Measurements from ENCODE around the gene GINM1.

The GINM1 gene

DNA sequence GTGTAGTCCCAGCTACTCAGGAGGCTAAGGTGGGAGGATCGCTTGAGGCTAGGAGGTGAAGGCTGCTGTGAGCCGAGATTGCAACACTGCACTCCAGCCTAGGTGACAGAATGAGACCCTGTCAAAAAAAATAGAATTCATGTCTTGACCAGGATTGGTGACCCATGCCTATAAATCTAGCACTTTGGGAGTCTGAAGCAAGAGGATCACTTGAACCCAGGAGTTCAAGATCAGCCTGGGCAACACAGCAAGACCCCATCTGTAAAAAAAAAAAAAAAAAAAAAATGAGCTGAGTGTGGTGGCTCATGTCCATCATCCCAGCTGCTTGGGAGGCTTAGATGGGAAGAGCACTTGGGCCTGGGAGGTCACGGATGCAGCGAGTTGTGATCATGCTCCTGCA, 34.3 kb downstream of the GINM1 start:
- no peak for DNase-seq

DNA sequence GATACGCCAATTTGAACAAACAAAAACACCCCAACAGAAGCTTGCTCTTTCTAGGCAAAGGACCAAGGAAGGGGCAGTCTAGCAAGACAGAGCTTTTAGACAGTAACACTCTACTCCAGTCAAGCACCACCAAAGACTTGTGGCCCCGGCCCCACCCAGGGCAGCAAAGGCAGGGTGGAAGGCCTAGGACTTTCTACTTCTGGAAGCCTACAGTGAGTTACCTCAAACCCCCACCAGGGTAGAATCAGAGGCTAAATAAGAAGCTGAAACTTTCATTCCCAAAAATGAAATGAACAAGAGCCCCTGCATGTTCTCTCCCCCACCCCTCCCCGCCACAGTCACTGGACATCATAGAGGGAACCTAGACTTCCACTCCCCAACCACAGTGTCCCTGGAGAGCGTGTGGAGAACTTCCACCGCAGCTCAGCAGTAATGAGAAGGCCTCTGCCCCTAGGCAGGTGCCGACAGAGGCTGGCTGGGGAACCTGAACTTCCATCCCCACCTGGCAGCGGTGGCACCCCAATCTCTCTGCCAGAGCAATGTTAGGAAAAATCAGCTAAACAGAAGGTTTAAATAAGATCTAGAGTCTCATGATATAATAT, 42.3 kb downstream of the GINM1 start:
- no peak for DNase-seq

DNA sequence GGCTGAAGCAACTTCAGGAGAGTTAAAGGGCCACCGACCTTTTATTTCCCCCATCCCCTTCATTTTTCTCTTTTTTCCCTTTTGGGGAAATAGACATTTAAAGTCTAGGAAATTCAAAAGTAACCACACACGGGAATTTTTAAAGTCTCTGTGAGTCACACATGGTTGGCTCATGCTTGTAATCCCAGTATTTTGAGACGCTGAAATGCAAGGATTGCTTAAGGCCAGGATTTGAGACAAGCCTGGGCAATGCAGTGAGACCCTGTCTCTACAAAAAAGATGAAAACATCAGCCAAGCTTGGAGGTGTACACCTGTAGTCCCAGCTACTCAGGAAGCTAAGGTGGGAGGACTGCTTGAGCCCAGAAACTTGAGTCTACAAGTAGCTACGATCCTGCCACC, 48.2 kb downstream of the GINM1 start:
- no peak for DNase-seq

DNA sequence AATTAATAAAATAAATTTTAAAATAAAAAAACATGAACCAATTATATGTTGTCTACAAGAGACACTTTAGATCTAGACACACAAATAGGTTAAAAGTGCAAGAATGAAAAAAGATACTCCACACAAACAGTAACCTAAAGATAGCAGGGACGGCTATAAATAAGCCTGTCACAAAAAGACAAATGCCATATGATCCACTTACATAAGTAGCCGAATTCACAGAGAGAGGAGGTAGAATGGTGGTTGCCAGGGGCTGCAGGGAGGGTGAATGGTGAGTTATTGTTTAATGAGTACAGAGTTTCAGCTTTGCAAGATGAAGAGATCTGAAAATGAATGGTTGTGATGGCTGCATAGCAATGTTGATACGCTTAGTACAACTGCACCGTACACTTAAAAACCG, 49.6 kb downstream of the GINM1 start:
- DNase-seq: no peak

DNA sequence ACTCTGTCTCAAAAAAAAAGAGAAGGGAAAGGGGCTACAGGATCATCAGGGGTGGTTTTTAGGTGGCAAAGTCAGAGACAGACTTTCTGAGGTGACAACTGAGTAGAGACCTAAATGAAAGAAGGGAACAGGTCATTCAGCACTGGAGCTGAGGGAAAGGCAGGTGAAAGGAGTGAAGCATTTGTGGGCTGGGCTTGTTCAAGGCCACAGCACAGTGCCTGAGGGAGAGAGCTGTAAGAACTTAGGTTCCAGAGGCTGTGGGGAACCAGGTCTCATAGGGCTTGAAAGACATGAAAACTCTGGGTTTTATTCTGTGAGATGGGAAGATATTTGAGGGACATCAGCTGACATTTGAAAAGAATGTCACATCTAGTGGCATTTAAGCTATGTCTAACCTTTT, 61.5 kb downstream of the GINM1 start:
- no peak for DNase-seq

DNA sequence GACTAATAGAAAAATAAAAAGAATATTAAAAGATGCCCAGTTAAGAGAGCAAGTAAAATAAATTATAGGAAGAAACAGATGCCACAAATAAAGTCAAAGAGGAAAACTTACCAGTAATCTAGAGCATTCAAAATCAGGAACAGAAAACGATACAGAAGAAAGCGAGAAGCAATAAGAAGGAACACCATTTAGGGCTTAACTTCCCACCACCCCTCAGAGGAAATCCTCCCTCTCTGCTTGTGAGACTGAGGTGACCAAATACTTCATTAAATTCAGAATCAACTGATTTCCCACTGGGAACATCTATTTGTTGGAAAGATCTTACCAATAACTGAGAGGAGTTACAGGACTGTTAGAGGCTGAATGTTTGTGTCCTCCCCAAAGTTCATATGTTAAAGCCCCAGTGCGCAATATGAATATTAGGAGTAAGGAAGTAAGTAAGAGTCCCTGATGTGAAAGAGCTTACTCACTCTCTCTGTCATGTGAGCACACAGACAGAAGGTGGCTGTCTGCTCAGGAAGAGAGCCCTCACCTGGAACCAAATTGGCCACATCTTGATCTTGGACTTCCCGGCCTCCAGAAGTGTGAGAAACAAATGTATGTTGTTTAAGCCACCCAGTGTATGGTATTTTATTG, 62.8 kb downstream of the GINM1 start:
- DNase-seq: peak; percentile 22

DNA sequence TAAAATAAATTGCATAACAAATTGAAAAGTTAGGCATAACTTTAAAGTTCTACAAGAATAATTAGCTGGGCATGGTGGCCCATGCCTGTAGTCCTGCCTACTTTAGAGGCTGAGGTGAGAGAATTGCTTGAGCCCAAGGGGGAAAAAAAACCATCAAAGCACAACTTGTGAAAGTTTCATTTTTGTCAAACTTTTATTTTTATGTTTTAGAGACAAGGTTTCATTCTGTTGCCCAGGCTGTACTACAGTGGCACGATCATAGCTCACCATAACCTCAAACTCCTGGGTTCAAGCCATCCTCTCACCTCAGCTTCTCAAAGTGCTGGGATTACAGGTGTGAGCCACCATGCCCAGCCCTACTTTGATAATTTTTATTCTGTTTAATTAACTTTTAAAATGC, 68.1 kb downstream of the GINM1 start:
- DNase-seq: no peak

DNA sequence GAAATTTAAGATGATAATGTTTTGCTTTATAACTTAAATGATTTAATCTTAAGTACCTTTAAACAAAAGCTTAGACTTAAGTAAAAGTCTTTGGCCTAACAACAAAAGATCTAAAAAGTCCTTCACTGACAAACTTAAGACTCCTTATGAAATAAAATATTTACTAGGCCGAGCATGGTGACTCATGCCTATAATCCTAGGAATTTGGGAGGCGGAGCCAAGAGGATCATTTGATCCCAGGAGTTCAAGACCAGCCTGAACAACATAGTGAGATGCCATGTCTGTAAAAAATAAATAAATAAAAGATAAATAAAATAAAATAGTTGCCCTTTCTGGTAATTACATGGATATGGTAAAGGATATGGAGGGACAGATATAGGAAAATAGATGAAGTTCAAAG, 69.9 kb downstream of the GINM1 start:
- DNase-seq: no peak
